Measurements from ENCODE around the gene FHIT.

Gene FHIT

GRCh38 chr3:60839246-60839645 lies 412.0 kb downstream of the FHIT start:
- DNase-seq: peak; percentile 6
- no peaks in the 10 kb centered on the region for H3K9me3 ChIP-seq
- TF ChIP-seq CTCF (IDR thresholded peaks at IDR 0.05; ENCODE audit: low read depth, low read length): peak; percentile 15; the same call in 1 of the 2 replicates
- no peaks in the 10 kb centered on the region for H3K4me1 ChIP-seq
- H3K4me3 ChIP-seq (ENCODE audit: low read depth, low read length): no peak overlapping the region
- H3K36me3 ChIP-seq: no peaks in the 10 kb centered on the region
- no peaks in the 10 kb centered on the region for H3K27me3 ChIP-seq

- H3K9me3 ChIP-seq: no peaks in the 10 kb centered on the region
- no peak for TF ChIP-seq CTCF (IDR thresholded peaks at IDR 0.05; ENCODE audit: low read depth, low read length)
- no peak overlapping the region for H3K4me3 ChIP-seq (ENCODE audit: low read depth, low read length)
- no peaks in the 10 kb centered on the region for H3K4me1 ChIP-seq
- no peak for DNase-seq
- no peaks in the 10 kb centered on the region for H3K27me3 ChIP-seq
- no peaks in the 10 kb centered on the region for H3K36me3 ChIP-seq
Measured at GRCh38 chr3:60835796-60836195, 415.5 kb downstream of the FHIT start.

GRCh38 chr3:60829058-60829457 lies 422.2 kb downstream of the FHIT start:
- no peak for TF ChIP-seq CTCF (IDR thresholded peaks at IDR 0.05; ENCODE audit: low read depth, low read length)
- Histone ChIP-seq H3K36me3 (no peaks in the 10 kb centered on the region), H3K4me3 (ENCODE audit: low read depth, low read length) (no peak overlapping the region), H3K9me3 (no peaks in the 10 kb centered on the region), H3K27me3 (no peaks in the 10 kb centered on the region), H3K4me1 (no peaks in the 10 kb centered on the region)
- DNase-seq: no peak

GRCh38 chr3:60827666-60828065 lies 423.6 kb downstream of the FHIT start:
- DNase-seq: no peak
- no peak for TF ChIP-seq CTCF (IDR thresholded peaks at IDR 0.05; ENCODE audit: low read depth, low read length)

GRCh38 chr3:60826511-60826910 lies 424.7 kb downstream of the FHIT start:
- Histone ChIP-seq H3K27me3 (no peaks in the 10 kb centered on the region), H3K4me3 (ENCODE audit: low read depth, low read length) (no peak overlapping the region), H3K9me3 (no peaks in the 10 kb centered on the region), H3K4me1 (no peaks in the 10 kb centered on the region), H3K36me3 (no peaks in the 10 kb centered on the region)
- no peak for TF ChIP-seq CTCF (IDR thresholded peaks at IDR 0.05; ENCODE audit: low read depth, low read length)
- no peak for DNase-seq

More at GRCh38 chr3:60827666-60828065, 423.6 kb downstream of the FHIT start:
- Histone ChIP-seq H3K27me3 (no peaks in the 10 kb centered on the region), H3K36me3 (no peaks in the 10 kb centered on the region), H3K9me3 (no peaks in the 10 kb centered on the region), H3K4me3 (ENCODE audit: low read depth, low read length) (no peak overlapping the region), H3K4me1 (no peaks in the 10 kb centered on the region)

GRCh38 chr3:60812502-60812901 lies 438.8 kb downstream of the FHIT start:
- TF ChIP-seq CTCF (IDR thresholded peaks at IDR 0.05; ENCODE audit: low read depth, low read length): no peak

More at GRCh38 chr3:60812502-60812901, 438.8 kb downstream of the FHIT start:
- H3K4me3 ChIP-seq (ENCODE audit: low read depth, low read length): no peak overlapping the region
- no peak for DNase-seq
- H3K36me3 ChIP-seq: no peaks in the 10 kb centered on the region
- no peaks in the 10 kb centered on the region for H3K9me3 ChIP-seq
- H3K27me3 ChIP-seq: no peaks in the 10 kb centered on the region
- no peaks in the 10 kb centered on the region for H3K4me1 ChIP-seq
